HG03196 (cell line): ENCODE data around the gene CD27.
"Not testable (repeated sequence)": the region's sequence is repeated elsewhere in the genome, so short reads cannot be mapped to it uniquely, and the experiment has no call there.

Source experiments
- ATAC-seq: cut with Tn5 transposase; IDR thresholded peaks from one replicate; pipeline ENCODE4 v1.9.1; 2021; ENCODE audit not compliant: unreplicated experiment

The CD27 gene

DNA sequence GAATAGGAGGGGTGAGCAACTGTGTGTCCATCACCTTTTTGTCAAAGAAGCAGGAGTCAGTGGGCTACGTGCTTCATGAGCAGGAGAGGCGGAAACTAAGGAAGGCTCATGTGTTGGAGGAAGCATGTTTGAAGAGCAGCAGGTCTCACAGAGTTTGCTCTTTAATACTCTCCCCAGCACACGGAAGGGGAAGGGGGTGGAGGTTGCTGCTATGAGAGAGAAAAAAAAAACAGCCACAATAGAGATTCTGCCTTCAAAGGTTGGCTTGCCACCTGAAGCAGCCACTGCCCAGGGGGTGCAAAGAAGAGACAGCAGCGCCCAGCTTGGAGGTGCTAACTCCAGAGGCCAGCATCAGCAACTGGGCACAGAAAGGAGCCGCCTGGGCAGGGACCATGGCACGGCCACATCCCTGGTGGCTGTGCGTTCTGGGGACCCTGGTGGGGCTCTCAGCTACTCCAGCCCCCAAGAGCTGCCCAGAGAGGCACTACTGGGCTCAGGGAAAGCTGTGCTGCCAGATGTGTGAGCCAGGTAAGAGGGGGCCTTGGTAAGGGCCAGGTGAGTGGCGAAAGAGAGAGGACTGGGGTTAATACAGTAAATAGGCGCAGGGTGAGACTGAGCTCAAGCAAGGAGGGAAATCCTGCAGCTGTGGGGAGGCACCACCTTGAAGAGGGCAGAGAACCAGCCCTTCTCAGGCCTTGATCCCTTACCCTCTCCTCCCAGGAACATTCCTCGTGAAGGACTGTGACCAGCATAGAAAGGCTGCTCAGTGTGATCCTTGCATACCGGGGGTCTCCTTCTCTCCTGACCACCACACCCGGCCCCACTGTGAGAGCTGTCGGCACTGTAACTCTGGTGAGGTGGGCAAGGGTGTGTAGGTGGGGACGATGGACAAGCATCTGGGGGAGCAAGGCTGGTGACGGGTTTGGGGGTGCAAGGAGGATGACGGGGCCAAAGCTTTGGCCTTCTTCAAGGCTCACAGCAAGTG is at the start of gene CD27:
TSS of gene CD27 (plus strand) at position 252 of the 985 bp plus-strand sequence. CDS start at position 393, 141 bp downstream.
- no peak for ATAC-seq

DNA sequence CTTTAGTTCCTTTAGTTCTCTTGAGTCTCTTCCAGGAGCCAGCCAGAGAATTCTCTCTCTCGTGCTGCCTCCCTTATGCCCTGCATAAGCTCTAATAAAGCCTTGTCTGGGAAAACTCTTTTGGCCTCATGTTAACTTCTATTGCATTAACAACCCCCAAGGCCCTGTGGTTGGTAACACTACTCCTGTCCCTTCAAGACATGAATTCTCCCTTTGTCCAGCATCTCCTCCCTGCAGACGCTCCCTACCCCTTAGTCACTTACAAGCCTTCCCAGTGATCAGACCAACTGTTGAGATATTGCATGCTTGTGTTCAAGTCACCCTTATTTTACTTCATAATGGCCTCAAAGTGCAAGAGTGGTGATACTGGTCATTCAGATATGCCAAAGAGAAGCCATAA is 48.7 kb upstream of the CD27 start:
- ATAC-seq: no peak

DNA sequence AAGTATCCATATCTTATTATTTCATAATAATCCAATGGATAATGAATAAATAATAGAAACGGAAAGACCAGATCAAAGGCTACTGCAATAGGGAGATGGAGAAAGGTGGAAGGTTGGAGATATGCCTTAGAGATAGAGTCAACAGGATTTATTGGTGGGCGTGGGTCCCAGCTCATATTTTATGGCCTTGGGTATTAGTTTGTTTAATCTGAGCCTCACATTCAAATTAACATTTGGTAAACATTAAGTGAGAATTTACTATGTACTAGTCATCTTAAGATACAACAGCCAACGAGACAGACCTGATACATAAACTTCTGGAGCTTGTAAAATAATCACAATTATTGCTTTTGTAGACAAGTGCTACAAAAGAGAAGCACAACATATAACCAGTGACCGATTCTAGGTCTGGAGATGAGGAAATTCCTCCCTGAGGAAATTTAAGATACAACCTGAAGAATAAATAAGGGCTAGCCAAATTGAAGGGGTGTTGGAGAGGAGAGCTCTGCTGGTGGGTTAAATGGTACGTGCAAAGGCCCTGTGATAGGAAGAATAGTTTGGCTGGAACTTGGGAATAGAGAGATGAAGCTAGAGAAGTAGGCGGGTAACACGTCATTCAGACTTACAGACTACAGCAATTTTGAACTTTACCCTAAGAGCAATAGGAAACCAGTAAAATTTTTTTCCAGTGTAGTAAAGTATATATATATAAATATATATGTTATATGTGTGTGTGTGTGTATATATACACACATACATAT is 44.7 kb upstream of the CD27 start:
- ATAC-seq: no peak

DNA sequence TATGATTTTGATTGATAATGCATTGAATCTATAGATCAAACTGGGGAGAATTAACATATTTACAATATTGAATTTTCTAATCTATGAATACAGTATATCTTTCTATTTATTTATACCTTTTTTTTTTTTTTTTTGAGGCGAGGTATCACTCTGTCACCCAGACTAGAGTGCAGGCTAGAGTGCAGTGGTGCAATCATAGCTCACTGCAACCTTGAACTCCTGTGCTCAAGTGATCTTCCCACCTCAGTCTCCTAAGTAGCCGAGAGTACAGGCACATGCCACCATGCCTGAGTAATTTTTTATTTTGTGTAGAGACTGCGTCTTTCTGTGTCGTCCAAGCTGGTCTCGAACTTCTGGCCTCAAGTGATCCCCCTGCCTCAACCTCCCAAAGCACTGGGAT is 40.4 kb upstream of the CD27 start:
- ATAC-seq: no peak

DNA sequence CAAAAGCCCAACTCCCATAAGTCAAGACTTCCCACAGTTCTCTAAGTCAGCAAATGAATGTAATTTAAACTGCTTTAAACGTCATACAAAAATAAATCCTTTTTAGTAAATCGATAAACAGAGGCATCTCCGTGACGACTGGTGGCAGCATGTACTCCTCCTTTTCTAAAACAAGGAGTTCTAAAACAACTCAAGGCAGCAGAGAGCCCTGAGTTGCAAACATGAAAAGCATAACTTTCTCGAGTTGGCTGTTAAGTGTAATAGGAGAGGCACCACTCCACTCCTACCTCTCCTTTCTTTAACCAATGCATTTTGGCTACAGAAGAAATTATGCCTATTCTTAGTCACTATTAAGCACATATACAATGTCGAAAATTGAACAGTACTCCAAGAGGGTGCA is 38.8 kb upstream of the CD27 start:
- ATAC-seq: no peak

DNA sequence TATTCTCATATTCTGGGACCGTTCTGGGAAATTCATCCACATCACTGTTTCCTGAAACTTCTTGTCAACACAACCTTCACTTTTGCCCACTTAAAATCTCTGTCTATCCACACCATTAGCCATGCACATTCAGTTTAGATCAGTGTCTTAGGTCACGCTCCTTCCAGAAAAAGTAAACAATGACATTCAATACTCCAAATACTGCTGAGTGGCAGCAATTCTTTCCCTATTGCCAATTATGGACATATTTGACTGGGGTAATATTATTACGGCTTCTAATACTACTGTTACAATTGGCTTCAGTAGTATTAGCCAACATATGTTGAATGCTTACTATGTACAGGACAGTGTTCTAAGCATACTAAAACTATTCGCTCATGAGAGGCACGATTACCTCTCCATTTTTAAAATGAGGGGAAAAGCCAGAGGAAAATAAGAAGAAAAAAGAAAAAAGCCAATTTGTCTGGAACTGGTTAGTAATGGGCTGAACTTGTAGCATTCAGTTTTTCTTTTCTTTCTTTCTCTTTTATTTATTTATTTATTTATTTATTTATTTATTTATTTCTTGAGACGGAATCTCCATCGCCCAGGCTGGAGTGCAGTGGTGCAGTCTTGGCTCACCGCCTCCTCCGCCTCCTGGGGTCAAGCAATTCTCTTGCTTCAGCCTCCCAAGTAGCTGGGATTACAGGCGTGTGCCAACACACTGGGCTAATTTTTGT is 37.4 kb upstream of the CD27 start:
- no peak for ATAC-seq

DNA sequence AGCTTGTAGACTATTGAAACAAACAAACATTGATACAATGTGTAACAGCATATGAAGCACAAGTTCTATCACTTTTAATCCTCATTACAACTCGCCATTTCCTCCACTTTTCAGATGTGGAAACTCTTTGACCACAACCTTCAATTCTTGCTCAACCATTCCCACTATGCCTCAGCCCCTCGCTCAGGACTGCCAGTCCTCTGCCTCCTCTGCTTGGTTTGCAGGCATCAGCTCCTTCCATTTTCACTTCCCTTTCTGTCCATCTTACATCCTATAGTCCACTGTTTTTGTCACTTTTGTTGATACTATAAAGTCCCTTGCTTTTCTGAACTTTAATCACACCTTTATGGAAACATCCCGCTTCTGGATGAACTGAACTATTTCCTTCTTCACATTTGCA is 28.2 kb upstream of the CD27 start:
- ATAC-seq: no peak

DNA sequence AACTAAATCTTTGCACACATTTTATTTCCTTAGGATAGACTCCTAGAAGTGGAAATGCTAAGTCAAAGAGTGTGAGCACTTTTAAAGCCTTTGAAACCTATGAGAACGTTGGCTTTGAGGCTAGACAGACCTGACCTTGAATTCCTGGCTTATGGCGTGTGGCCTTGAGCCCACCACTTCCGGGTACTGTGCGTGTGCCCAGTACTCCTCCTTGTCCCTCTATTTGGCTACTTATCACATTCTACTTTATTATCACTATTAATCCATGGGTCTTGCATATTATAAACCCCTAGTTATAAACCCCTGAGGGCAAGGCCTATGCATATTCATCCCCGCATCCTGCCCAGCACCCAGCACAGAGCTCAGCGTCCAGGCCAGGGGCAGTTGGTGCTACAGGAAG is 26.0 kb upstream of the CD27 start:
- no peak for ATAC-seq

DNA sequence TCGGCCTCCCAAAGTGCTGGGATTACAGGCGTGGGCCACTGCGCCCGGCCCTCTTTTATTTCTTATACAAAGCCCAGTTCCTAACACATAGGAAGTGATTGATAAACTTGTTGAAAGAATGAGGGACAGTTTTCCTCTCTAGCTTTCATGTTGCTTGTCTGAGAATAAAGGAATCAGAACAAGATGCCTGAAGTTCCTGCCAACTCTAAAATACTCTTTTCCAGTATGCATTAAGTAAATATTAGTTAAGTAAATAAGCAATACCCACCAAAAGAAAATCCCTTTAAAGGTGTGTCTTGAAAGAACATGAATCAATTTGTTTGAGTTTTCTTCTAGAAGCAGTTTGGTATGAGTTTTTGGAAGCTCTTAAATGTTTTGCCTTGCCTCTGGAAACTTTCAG is 24.4 kb upstream of the CD27 start:
- ATAC-seq: no peak

DNA sequence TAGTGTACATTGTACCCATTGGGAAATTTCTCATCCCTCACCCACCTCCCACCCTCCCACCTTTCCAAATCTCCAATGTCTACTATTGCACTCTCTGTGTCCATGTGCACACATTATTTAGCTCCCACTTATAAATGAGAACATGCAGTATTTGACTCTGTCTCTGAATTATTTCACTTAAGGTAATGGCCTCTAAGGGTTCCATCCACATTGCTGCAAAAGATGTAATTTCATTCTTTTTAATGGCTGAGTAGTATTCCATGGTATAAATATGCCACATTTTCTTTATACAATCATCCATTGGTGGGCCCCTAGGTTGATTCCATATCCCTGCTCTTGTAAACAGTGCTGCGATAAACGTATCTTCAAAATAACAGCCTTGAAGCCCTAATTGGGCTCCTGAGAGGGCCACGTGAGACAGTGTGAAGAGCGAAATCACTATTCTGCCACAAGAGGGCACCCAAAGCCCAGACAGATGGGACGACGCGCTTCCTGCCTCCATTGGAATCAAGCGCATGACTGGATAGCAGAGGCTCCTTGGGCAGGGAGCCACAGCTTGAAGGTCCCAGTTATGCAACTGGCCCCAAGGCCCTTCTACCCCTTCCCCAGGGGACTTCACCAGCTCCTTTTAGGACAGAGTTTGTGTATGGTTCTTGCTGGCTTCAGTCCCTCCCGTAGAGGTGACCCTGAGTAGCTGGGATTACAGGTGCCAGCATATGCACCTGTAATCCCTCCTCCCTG is 21.3 kb upstream of the CD27 start:
- peak; percentile 39 for ATAC-seq

DNA sequence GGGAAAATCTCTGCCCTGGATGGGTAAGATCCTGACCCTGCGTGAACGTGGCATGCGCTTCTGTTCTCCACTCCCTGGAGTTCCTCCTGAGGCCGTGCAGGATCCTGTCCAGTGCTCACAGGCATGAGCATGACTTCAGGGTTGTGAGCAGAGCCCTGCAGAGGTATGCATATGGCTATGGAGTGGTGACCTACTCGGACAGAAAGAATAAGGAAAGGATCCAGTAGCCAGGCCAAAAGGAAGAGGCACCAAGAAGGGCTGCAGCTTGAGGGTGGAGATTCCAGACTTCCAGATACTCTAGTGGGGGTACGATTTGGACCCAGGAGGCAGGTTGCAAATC is 20.8 kb upstream of the CD27 start:
- no peak for ATAC-seq

DNA sequence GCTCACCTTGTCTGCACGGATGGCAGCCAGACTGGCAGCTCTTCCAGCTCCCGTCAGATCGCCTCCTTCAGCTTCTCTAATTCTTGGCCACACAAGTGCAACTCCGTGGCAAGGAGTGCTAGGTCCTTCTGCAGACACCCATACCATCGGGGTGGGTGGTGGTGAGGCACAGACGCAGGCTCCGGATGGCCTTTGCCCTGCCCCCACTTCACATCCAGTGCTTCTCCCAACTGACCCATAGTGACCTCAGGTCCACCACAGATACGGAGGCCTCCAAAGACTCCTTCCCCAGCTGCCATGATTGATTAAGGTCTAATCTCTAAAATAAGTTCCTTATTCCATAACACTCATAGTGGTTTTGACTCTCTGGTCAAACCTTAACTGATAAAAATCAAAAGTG is 19.9 kb upstream of the CD27 start:
- ATAC-seq: no peak

DNA sequence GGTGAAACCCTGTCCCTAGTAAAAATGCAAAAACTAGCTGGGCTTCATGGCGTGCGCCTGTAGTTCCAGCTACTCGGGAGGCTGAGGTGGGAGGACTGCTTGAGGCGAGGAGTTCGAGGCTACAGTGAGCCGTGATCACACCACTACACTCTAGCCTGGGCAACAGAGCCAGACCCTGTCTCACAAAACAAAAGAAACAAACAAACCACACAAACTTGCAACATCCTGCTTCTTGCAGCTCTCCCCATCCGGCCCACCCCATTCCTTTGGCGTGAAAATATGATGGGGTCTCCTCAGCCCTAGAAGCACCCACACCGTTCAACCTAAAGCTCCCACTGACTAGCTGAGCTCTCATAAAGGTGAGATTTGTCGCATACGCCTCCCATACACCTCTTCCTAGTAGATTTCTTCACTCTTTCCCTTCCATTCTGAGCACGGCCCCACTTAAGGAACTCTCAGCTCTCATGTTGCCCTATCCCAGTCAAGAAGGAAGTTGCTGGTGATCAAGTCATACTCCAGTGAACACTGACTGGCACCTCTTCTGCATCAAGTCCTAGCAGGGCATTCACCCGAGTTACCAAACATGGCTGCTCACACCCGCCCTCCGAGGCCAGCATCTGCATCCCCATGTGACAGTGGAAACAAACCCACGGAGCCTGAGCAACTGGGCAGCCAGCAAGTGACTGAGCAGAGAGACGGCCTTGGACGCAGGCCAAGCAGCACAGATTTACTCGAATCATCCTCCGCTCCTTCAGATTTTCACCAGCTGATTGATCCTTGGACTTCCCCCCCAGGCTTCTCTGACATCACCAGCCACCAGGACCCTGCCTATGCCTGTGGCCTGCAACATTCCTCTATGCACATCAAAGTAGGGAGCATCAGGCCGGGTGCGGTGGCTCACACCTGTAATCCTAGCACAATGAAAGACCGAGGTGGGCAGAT is 18.9 kb upstream of the CD27 start:
- ATAC-seq: peak; percentile 27

DNA sequence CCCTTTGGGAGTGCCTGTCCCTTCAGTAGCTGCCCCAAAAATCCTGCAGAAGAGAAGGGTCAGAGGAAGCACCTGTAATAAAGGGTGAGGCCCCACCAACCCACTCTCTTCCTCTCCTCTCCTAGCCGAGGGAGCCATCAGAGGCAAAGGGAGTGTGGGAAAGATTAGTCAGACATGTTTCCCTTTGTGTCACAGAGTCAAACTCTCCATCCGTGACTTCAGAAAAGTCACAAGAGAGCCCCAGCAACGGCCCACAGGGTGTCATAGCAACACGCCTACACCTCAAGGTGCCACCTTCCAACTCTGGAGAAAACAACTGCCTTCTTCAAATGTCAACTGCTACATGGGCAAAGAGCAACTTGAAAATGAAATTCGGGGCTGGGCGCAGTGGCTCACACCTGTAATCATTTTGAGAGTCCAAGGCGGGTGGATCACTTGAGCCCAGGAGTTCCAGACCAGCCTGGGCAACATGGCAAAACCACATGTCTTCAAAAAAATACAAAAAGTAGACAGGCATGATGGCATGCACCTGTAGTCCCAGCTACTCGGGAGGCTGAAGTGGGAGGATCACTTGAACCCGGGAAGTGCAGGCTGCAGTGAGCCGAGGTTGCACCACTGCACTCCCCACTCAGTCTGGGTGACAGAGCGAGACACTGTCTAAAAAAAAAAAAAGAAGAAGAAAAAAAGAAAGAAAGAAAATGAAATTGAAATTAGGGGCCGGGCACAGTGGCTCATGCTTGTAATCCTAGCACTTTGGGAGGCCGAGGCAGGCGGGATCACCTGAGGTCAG is 17.7 kb upstream of the CD27 start:
- peak; percentile 65 for ATAC-seq

DNA sequence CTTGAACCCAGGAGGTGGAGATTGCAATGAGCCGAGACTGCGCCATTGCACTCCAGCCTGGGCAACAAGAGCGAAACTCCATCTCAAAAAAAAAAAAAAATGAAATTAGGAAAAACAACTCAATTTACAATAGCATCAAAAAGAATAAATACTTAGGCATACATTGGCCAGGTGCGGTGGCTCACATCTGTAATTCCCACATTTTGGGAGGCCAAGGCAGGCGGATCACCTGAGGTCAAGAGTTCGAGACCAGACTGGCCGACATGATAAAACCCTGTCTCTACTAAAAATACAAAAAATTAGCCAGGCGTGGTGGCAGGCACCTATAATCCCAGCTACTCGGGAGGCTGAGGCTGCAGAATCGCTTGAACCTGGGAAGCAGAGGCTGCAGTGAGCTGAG is 17.0 kb upstream of the CD27 start:
- not testable (repeated sequence) for ATAC-seq

DNA sequence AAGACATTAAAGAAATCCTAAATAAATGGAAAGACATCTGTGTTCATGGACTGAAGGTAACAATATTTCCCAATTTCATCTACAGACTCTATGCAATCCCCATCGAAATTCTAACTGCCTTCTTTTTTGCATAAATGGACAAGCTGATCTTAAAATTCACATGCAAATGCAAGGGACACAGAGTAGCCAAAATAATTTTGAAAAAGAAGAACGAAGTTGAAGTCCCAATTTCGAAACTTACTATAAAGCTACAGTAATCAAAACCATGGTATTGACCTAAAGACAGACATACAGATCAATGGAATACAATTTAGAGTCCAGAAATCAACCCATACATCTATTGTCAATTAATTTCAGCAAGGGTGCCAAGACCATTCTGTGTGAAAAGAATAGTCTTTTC is 16.4 kb upstream of the CD27 start:
- ATAC-seq: no peak

DNA sequence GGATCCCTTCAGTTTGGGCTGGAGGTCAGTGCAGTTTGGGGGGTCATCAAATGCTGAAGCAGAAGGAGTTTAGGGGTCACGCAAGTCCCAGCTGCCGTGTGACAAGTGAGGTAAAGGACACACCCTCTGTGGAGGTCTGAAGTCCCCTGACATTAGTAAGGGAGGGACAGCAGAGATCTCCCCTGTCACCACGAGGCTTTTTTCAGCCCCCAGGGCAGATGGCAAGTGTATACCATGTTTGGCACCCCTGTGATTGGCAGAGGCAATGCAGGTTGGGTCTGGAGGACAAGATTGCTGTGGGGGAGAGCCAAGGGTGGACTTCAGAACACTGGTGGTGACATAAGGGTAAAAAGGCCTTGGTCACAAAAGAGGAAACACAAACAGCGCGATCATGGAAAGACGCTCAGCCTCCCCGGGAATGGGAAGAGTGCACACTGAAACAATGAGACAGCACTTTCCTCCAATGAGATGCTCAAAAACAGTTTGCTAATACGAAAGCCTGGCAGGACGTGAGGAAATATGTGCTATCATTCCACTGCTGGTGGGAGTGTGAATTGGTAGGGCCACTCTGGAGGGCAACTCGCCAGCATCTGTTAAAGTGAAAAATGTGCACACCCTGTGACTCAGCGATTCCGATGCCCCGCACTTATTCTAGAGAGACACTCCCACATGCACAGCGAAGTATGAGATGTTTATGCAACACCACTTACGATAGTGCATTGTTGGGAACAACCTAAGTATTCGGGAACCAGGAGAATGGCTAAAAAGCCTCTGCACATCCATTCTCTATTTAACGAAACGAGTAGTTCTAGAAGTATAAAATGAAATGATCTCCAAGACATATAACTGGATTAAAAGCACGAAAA is 14.4 kb upstream of the CD27 start:
- ATAC-seq: no peak

DNA sequence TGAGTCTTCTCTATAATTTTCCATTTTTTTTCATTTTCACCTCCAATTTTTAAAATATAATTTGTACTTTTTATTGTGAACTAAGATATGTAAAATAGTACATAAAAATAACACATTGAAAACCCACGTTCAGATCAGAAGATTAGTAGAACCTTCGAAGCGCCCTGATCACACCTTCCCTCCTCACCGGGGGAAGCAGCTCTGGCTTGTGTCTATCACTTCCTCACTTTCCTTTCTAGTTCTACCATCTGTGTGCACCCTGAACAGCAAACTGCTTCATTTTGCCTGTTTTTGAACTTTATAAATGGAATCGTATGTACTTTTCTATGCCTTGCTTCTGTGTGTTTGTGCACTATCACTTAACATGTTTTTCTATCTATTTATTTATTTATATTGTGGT is 11.8 kb upstream of the CD27 start:
- no peak for ATAC-seq
